Endodermal cell (in vitro differentiated cells): ENCODE results near the gene HPS3. TPM values are rescaled to one million over a fixed set of nuclear protein-coding genes. Genes with fewer than 3 reads are reported as not detected.

Source experiments
- DNase-seq: peaks from one replicate; pipeline ENCODE4 v3.0.0-alpha.2; 2017
- H3K27ac ChIP-seq: 2 replicates; pipeline ENCODE4 v1.5.1; 2013; ENCODE audit warnings: mild to moderate bottlenecking, low read depth, low read length, moderate library complexity
- H3K27me3 ChIP-seq: 2 replicates; pipeline ENCODE4 v1.6.1; 2013; ENCODE audit warnings: mild to moderate bottlenecking, low read length, moderate library complexity; ENCODE audit not compliant: insufficient read depth, control insufficient read depth, poor library complexity, severe bottlenecking
- H3K36me3 ChIP-seq: 2 replicates; pipeline ENCODE4 v1.7.0; 2013; ENCODE audit warnings: mild to moderate bottlenecking, low read length, moderate library complexity; ENCODE audit not compliant: control insufficient read depth, insufficient read depth
- H3K4me1 ChIP-seq: one replicate; pipeline ENCODE4 v1.7.0; 2013; ENCODE audit warnings: low read length; ENCODE audit not compliant: control insufficient read depth, insufficient read depth
- H3K4me3 ChIP-seq: 2 replicates; pipeline ENCODE4 v1.5.1; 2013; ENCODE audit warnings: mild to moderate bottlenecking, low read length, moderate library complexity
- H3K9ac ChIP-seq: 2 replicates; pipeline ENCODE4 v1.6.1; 2013; ENCODE audit warnings: mild to moderate bottlenecking, low read length, moderate library complexity; ENCODE audit not compliant: poor library complexity, severe bottlenecking; ENCODE audit errors: extremely low read depth
- H3K9me3 ChIP-seq: 2 replicates; pipeline ENCODE4 v1.6.1; 2013; ENCODE audit warnings: mild to moderate bottlenecking, low read length, moderate library complexity; ENCODE audit not compliant: control insufficient read depth
- H3K27ac Mint-ChIP-seq: 2 replicates; pipeline ENCODE4 v1.8.0; 2020; ENCODE audit warnings: mixed read lengths
- H3K27me3 Mint-ChIP-seq: 2 replicates; pipeline ENCODE4 v1.8.0; 2021; ENCODE audit warnings: mild to moderate bottlenecking, mixed read lengths; ENCODE audit not compliant: insufficient read depth
- H3K36me3 Mint-ChIP-seq: 2 replicates; pipeline ENCODE4 v1.8.0; 2020; ENCODE audit warnings: low read depth, mixed read lengths
- H3K4me1 Mint-ChIP-seq: 2 replicates; pipeline ENCODE4 v1.8.0; 2020; ENCODE audit warnings: mixed read lengths
- H3K4me3 Mint-ChIP-seq: 2 replicates; pipeline ENCODE4 v1.8.0; 2020; ENCODE audit warnings: mild to moderate bottlenecking, moderate library complexity, mixed read lengths
- H3K9me3 Mint-ChIP-seq: 2 replicates; pipeline ENCODE4 v1.8.0; 2020; ENCODE audit warnings: mild to moderate bottlenecking, mixed read lengths
- WGBS, 2 experiments: methylation state at CpG; one replicate each; pipeline versions ENCODE4 v1.1.5 to v1.1.7; 2013; ENCODE audit warnings: missing lambda C conversion rate in 2 of 2, mixed read lengths in 1 of 2; ENCODE audit not compliant: insufficient coverage in 1 of 2, insufficient read length in 1 of 2; 5-methylcytosine and 5-hydroxymethylcytosine counted together
- total RNA-seq, 2 donors: library from RNA; stranded (reverse); fragmentation: NEBNext Ultra II Directional in 1 of 2; extraction: Animal tissue kit (Norgen Biotek cat#: 25700) in 1 of 2; gene quantifications; 2 replicates in 1 of 2; 3 replicates in 1 of 2; pipeline ENCODE4 v1.2.1, GENCODE V29; 2021
- TF ChIP-seq, protein P1 (sequence below): fragments of 200-600 bp; sonication (generic); conservative IDR thresholded peaks from 2 replicates; pipeline ENCODE4 v1.5.0; 2021; ENCODE audit warnings: antibody characterized with exemption, mild to moderate bottlenecking

Gene HPS3
- total RNA-seq, 2 donors from 2014 or later: 26.0 to 28.7 TPM

DNA sequence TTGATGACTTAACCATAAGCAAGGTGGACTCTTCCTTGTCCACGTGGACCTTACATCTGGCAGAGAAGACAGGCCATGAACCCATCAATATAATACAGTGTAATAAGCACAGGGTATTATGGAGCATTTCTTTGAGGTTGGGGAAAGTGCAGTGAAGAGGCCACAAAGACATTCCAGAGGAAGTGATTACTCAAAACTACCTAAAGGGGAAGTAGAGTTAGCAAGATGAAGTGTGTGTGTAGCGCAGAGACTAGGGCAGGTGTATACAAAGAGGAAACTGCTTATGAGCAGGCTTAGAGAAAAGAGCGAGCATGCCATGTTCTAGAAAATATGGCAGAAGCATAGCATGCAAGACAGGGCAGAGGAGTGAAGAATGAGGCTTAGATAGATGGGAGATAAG, 74.3 kb downstream of the HPS3 start:
- Mint-ChIP-seq H3K27me3 (no peaks in the 10 kb centered on the region), H3K27ac (no peak overlapping the region), H3K4me3 (no peak overlapping the region), H3K9me3 (no peaks in the 10 kb centered on the region), H3K36me3 (no peaks in the 10 kb centered on the region), H3K4me1 (peaks cover 11% of the 10 kb centered on the region)
- DNase-seq: no peak
- Histone ChIP-seq H3K36me3 (no peaks in the 10 kb centered on the region), H3K4me3 (no peak overlapping the region), H3K9ac (no peak overlapping the region), H3K4me1 (no peaks in the 10 kb centered on the region), H3K9me3 (no peaks in the 10 kb centered on the region), H3K27ac (no peak overlapping the region), H3K27me3 (no peaks in the 10 kb centered on the region)
- TF ChIP-seq, protein P1, sequence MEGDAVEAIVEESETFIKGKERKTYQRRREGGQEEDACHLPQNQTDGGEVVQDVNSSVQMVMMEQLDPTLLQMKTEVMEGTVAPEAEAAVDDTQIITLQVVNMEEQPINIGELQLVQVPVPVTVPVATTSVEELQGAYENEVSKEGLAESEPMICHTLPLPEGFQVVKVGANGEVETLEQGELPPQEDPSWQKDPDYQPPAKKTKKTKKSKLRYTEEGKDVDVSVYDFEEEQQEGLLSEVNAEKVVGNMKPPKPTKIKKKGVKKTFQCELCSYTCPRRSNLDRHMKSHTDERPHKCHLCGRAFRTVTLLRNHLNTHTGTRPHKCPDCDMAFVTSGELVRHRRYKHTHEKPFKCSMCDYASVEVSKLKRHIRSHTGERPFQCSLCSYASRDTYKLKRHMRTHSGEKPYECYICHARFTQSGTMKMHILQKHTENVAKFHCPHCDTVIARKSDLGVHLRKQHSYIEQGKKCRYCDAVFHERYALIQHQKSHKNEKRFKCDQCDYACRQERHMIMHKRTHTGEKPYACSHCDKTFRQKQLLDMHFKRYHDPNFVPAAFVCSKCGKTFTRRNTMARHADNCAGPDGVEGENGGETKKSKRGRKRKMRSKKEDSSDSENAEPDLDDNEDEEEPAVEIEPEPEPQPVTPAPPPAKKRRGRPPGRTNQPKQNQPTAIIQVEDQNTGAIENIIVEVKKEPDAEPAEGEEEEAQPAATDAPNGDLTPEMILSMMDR: no peak
- WGBS, 2 experiments: 93 to 94% methylated on average over 2 to 3 of the region's 3 CpGs

- no peaks in the 10 kb centered on the region for H3K9me3 Mint-ChIP-seq
- TF ChIP-seq, protein P1: no peak
- no peaks in the 10 kb centered on the region for H3K4me1 ChIP-seq
- no peak overlapping the region for H3K9ac ChIP-seq
- H3K36me3 ChIP-seq: no peaks in the 10 kb centered on the region
- H3K4me1 Mint-ChIP-seq: peaks cover 13% of the 10 kb centered on the region
- H3K9me3 ChIP-seq: no peaks in the 10 kb centered on the region
- no peak overlapping the region for H3K27ac ChIP-seq
- no peak overlapping the region for H3K27ac Mint-ChIP-seq
- 94 to 100% methylated on average over 2 to 3 of the region's 3 CpGs for WGBS, 2 experiments
- no peak overlapping the region for H3K4me3 Mint-ChIP-seq
- no peak for DNase-seq
- H3K36me3 Mint-ChIP-seq: no peaks in the 10 kb centered on the region
- no peaks in the 10 kb centered on the region for H3K27me3 Mint-ChIP-seq
- H3K4me3 ChIP-seq: no peak overlapping the region
- H3K27me3 ChIP-seq: no peaks in the 10 kb centered on the region
Observed at GRCh38 chr3:149204390-149204991, 75.1 kb downstream of the HPS3 start.

DNA sequence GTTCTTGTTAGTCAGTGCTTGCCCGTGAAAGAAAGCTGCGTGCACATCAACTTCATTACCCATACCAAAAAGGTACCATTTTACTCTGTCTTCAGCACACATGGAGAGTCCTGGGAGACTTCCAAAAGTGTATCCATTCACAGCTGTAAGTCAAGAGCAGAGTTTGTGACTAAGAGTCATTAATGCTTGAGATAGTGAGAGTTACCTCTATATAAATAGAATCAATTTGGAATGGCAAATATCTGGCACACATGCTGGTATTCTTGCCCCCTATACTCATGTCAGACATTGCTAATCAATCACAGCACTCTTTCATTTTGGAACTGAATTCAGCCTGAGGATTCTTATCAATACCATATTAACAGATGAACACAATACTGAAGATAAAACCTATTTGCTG, 78.0 kb downstream of the HPS3 start:
- Histone ChIP-seq H3K9ac (no peak overlapping the region), H3K27me3 (no peaks in the 10 kb centered on the region), H3K27ac (no peak overlapping the region), H3K4me3 (no peak overlapping the region), H3K4me1 (no peaks in the 10 kb centered on the region), H3K9me3 (no peaks in the 10 kb centered on the region), H3K36me3 (no peaks in the 10 kb centered on the region)
- TF ChIP-seq, protein P1: no peak
- Mint-ChIP-seq H3K4me3 (no peak overlapping the region), H3K27ac (no peak overlapping the region), H3K36me3 (no peaks in the 10 kb centered on the region), H3K9me3 (no peaks in the 10 kb centered on the region), H3K27me3 (no peaks in the 10 kb centered on the region), H3K4me1 (peaks cover 15% of the 10 kb centered on the region)
- 75 to 88% methylated on average over 2 of the region's 2 CpGs for WGBS, 2 experiments
- DNase-seq: no peak
